Measurements from ENCODE around the gene IGFALS.

DNA sequence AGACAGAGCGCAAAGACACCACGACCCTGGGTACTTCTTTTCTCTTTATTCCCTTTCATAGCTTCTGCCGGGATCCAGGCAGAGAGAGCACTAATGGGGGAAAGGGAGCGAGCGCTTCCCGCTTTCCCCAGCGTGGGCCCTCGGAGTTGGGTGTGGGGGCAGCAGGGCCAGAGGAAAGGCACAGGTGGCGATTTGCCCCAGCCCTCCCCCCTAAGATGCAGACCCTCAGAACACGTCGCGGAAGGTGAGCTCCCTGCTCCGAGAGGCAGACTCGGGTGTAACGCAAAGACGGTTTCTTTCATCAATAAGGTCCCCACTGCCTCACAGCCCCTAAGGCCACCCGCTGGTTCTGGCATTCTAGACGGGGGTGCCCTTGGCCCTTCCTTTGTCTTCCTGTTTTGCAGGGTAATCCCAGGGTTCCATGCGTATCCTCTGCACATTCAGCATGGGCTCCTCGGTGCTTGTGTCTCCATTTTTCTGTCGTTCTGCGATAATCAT is 21.6 kb downstream of the IGFALS start:
- TF ChIP-seq CTCF (IDR thresholded peaks at IDR 0.05; ENCODE audit: insufficient read depth, low read length, poor library complexity, severe bottlenecking) (no peak), EZH2phosphoT487 (conservative IDR thresholded peaks at IDR 0.05; ENCODE audit: low read length) (no peak)
